Fibroblast of lung (primary cell): ENCODE results near the gene LDLRAD3.

Source experiments
- CTCF ChIP-seq, 2 donors: IDR thresholded peaks in 1 of 2; conservative IDR thresholded peaks in 1 of 2; 1 replicate in 1 of 2; 2 replicates in 1 of 2; pipeline ENCODE4 v1.5.1; 2011 to 2012; ENCODE audit warnings: low read length in 2 of 2, control low read depth in 1 of 2, inconsistent platforms in 1 of 2, low read depth in 1 of 2, mild to moderate bottlenecking in 1 of 2
- EZH2 ChIP-seq: IDR thresholded peaks from 2 replicates; pipeline ENCODE4 v1.5.1; 2012; ENCODE audit warnings: low read length, control low read depth, mild to moderate bottlenecking; ENCODE audit errors: missing control alignments

- TF ChIP-seq CTCF (conservative IDR thresholded peaks at IDR 0.05 in 1 of 2, IDR thresholded peaks at IDR 0.05 in 1 of 2; ENCODE audit: low read depth in 1 of 2, low read length in 2 of 2), result no peak
- no peak for TF ChIP-seq EZH2
These were observed 310.9 kb downstream of the LDLRAD3 start for GRCh38 chr11:36254713-36255112.
